Ovary (tissue), 9 donors: Measurements from ENCODE around the gene IMMP2L. TPM values are rescaled to one million over a fixed set of nuclear protein-coding genes. Genes with fewer than 3 reads are reported as not detected.

Experiments used
- DNase-seq, 5 donors: peaks; one replicate each; pipeline ENCODE4 v3.0.0-alpha.2; 2019 to 2020
- H3K27ac ChIP-seq, 2 donors: fragments of 200-600 bp; one replicate each; pipeline versions ENCODE4 v1.5.1 to v1.8.0; 2019 to 2022
- H3K27me3 ChIP-seq: fragments of 200-600 bp; one replicate; pipeline ENCODE4 v1.8.0; 2022
- H3K36me3 ChIP-seq: fragments of 200-600 bp; sonication (generic); one replicate; pipeline ENCODE4 v1.5.1; 2019
- H3K4me1 ChIP-seq: one replicate; pipeline ENCODE4 v1.8.1; 2013; ENCODE audit warnings: mild to moderate bottlenecking, moderate library complexity; ENCODE audit not compliant: insufficient read depth
- H3K4me3 ChIP-seq: fragments of 200-600 bp; sonication (generic); one replicate; pipeline ENCODE4 v1.5.1; 2017
- H3K9me3 ChIP-seq, 2 donors: fragments of 200-600 bp in 1 of 2; sonication (generic) in 1 of 2; one replicate each; pipeline versions ENCODE4 v1.5.1 to v1.8.1; 2013 to 2019; ENCODE audit warnings: mild to moderate bottlenecking in 1 of 2, moderate library complexity in 1 of 2
- CTCF ChIP-seq, 3 donors: fragments of 450-650 bp in 2 of 3; fragments of 200-600 bp in 1 of 3; IDR thresholded peaks; one replicate each; pipeline versions ENCODE4 v1.5.1 to v1.8.0; 2016 to 2022; ENCODE audit warnings: antibody characterized with exemption in 3 of 3, mild to moderate bottlenecking in 1 of 3
- EP300 ChIP-seq: sonication (generic); formaldehyde crosslinking; IDR thresholded peaks from one replicate; pipeline ENCODE4 v1.6.1; 2017; ENCODE audit warnings: antibody characterized with exemption
- POLR2A ChIP-seq: fragments of 450-650 bp; IDR thresholded peaks from one replicate; pipeline ENCODE4 v1.6.1; 2017; ENCODE audit warnings: antibody characterized with exemption, mild to moderate bottlenecking, moderate library complexity
- WGBS, 3 donors: extraction: QIAGEN DNeasy Blood & Tissue Kit in 1 of 3; methylation state at CpG; one replicate each; pipeline versions ENCODE4 v1.1.5 to v1.1.7; 2013 to 2017; 5-methylcytosine and 5-hydroxymethylcytosine counted together
- intact Hi-C, 4 donors: fragments of 100-400 bp; cut with DNase I; formaldehyde crosslinking; loops; one replicate each; pipeline versions ENCODE4 v1.11.0 to v1.15.1; 2022 to 2023
- polyA plus RNA-seq, 2 donors: library from polyadenylated mRNA; stranded (reverse); fragments of 200-250 nt in 1 of 2; fragments of 350-450 nt in 1 of 2; fragmentation: Illumina TruSeq in 1 of 2; extraction: RNeasy Lipid Tissue Mini Kit (QIAGEN cat#74804) in 1 of 2; gene quantifications; one replicate each; pipeline ENCODE4 v1.2.3, GENCODE V29; 2013 to 2014
- total RNA-seq, 7 donors: library from RNA; depleted of rRNA in 2 of 7; stranded (reverse); fragments of >200 nt in 2 of 7; fragmentation: NEBNext Ultra II Directional in 3 of 7; extraction: Animal tissue kit (Norgen Biotek cat#: 25700) in 3 of 7; gene quantifications; one replicate each; pipeline versions ENCODE4 v1.1.0 to v1.2.4, GENCODE V29; 2016 to 2023
- donor health status: DM: no; HTN: no; CAD: no; lungs with moderate emphysema.
- donor health status: DM: no; HTN: no; CAD: no.
- donor health status: Bipolar disorder and iron deficiency.
- donor health status: DM: yes; HTN: yes; CAD: no.
- donor health status: DM: no; HTN: no; CAD: no.
- donor health status: DM: yes; HTN: yes; CAD: no.

IMMP2L gene
- total and polyA plus RNA-seq, 9 donors: 19.5 to 36.9 (median 29.9) TPM

DNA sequence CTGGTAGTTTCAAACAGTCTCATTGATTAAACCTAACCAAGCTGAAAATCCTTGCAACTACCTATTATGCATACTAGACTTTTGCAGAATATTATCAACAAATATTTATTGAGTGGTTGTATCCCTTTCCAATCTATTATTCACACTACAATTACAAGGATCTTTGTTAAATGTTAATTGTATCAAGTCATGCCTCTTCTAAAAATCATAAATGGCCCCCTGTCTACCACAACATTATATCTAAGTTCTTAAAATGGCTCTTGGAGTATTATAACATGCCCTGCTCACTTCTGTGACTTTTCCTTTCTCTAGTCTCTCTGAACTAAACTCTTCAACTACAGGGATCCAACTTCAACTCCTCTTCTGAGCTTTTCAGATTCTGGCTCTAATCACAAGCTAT is 219.3 kb downstream of the IMMP2L start:
- H3K36me3 ChIP-seq: no peaks in the 10 kb centered on the region
- no peak overlapping the region for H3K27ac ChIP-seq
- TF ChIP-seq EP300: no peak
- TF ChIP-seq POLR2A: no peak
- no peak for TF ChIP-seq CTCF (IDR thresholded peaks at IDR 0.05)
- intact Hi-C loops: no loop called here
- no peaks in the 10 kb centered on the region for H3K4me1 ChIP-seq
- no peak for DNase-seq
- no peak overlapping the region for H3K4me3 ChIP-seq
- H3K9me3 ChIP-seq: no peaks in the 10 kb centered on the region
- no peaks in the 10 kb centered on the region for H3K27me3 ChIP-seq

DNA sequence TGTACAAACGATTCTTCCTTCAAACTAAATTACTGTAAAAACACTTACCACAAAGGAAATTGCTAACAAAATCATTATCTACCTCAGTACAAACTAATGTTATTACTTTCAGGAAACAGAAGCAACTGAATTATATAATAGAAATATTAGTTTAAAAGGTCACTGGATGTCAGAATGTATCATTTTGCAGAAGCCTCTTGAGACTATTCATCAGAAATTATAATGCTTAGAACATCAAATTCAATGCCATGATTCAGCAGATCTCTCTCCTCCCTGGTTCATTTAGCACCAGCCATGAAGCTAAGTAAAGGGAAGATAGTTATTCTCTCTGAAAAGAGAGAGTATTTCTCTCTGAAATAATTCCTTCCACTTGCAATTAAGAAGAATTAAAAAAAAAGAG is 223.3 kb downstream of the IMMP2L start:
- Histone ChIP-seq H3K4me3 (no peak overlapping the region), H3K36me3 (no peaks in the 10 kb centered on the region), H3K27ac (no peak overlapping the region), H3K9me3 (no peaks in the 10 kb centered on the region), H3K4me1 (no peaks in the 10 kb centered on the region), H3K27me3 (no peaks in the 10 kb centered on the region)
- WGBS, 3 donors: 76 to 83% (median 82%) methylated on average over 1 of the region's 1 CpG
- intact Hi-C loops: no loop called here
- TF ChIP-seq EP300: no peak
- TF ChIP-seq CTCF (IDR thresholded peaks at IDR 0.05): no peak
- TF ChIP-seq POLR2A: no peak
- DNase-seq: no peak

DNA sequence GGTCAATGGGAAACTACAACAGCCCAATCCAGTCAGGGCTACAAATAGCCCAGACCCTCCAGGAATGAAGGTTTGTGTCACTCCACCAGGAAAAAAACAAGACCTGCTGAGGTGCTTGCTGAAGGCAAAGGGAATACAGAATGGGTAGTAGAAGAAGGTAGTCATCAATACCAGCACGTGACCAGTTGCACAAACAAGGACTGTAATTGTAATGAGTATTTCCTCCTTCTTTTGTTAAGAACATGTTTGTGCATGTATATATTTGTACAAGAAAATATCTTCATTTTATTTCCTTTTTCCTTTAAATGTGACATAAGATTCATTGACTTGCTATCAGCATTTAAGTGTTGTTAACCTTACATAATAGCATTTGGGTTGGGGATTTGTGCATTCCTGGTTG is 229.3 kb downstream of the IMMP2L start:
- 94 to 100% (median 98%) methylated on average over 1 of the region's 1 CpG for WGBS, 3 donors
- Histone ChIP-seq H3K27me3 (no peaks in the 10 kb centered on the region), H3K4me3 (no peak overlapping the region), H3K36me3 (no peaks in the 10 kb centered on the region), H3K27ac (no peak overlapping the region), H3K4me1 (no peaks in the 10 kb centered on the region), H3K9me3 (no peaks in the 10 kb centered on the region)
- intact Hi-C loops: no loop called here
- no peak for TF ChIP-seq POLR2A
- no peak for TF ChIP-seq EP300
- TF ChIP-seq CTCF (IDR thresholded peaks at IDR 0.05): no peak
- DNase-seq: no peak

- H3K27me3 ChIP-seq: no peaks in the 10 kb centered on the region
- intact Hi-C loops: no loop called here
- no peak overlapping the region for H3K4me3 ChIP-seq
- H3K36me3 ChIP-seq: no peaks in the 10 kb centered on the region
- no peaks in the 10 kb centered on the region for H3K9me3 ChIP-seq
- no peak overlapping the region for H3K27ac ChIP-seq
- DNase-seq: no peak
- no peaks in the 10 kb centered on the region for H3K4me1 ChIP-seq
- TF ChIP-seq EP300 (no peak), CTCF (IDR thresholded peaks at IDR 0.05) (no peak), POLR2A (no peak)
- WGBS, 3 donors: 83 to 91% (median 89%) methylated on average over 1 of the region's 1 CpG
Observed at GRCh38 chr7:111330235-111330523, 232.1 kb downstream of the IMMP2L start.
